D721Med (cell line): Measurements from ENCODE around the gene MYZAP.
A peak's percentile ranks its signal among the peaks of the same experiment; 100 is the strongest.

Source experiments
- DNase-seq: peaks from one replicate; pipeline ENCODE4 v3.0.0; 2011; ENCODE audit warnings: low spot score; ENCODE audit not compliant: insufficient read length
- FAIRE-seq: peaks from 2 replicates; lab custom pipeline; 2011; peaks lifted over from hg19 to GRCh38; lab: Jason Lieb, UNC
- TF ChIP-seq, protein P1 (sequence below): IDR thresholded peaks from 2 replicates; pipeline ENCODE4 v1.5.1; 2012; ENCODE audit warnings: mild to moderate bottlenecking, control low read depth; ENCODE audit not compliant: insufficient read depth; ENCODE audit errors: missing control alignments

Gene MYZAP

DNA sequence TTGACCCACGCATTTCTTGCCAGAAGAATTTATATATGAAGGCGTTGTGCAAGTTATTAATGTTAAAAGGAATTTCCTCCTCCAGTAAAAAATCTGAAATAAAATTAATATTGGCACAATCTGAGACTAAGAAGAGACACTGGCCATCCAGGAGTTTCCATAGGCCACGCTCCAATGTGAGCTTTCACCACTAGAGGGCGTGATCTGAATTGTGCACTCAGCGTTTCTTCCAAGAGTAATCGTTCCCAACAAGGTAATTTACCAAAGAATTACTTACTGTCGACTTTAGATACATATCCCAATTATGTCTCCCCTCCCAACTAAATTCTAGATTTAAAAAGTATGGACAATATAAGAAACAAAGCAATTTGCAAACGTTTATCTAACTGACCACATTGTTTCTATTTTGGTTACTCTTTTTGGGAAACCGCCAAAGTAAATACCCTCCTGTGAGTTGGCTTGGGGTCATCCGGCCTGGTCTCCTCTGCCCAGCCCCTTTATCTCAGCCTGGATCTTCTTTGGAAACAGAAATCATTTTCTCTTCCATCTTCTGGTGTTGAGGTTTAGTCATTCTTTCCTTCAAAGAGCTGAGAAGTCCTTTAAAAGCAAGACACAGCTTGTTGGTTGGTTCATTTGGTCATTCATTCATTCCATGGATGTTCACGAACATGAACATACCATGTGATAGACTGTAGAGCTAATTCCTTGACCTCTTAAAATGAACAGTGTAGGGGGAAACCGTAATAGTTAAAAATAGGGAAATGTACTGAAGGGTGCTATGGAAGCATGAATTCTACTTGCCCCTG lies 141.0 kb downstream of the MYZAP start:
- FAIRE-seq (no peak), DNase-seq (no peak)
- TF ChIP-seq, protein P1, sequence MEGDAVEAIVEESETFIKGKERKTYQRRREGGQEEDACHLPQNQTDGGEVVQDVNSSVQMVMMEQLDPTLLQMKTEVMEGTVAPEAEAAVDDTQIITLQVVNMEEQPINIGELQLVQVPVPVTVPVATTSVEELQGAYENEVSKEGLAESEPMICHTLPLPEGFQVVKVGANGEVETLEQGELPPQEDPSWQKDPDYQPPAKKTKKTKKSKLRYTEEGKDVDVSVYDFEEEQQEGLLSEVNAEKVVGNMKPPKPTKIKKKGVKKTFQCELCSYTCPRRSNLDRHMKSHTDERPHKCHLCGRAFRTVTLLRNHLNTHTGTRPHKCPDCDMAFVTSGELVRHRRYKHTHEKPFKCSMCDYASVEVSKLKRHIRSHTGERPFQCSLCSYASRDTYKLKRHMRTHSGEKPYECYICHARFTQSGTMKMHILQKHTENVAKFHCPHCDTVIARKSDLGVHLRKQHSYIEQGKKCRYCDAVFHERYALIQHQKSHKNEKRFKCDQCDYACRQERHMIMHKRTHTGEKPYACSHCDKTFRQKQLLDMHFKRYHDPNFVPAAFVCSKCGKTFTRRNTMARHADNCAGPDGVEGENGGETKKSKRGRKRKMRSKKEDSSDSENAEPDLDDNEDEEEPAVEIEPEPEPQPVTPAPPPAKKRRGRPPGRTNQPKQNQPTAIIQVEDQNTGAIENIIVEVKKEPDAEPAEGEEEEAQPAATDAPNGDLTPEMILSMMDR, result peak; percentile 85

- DNase-seq, result no peak
- FAIRE-seq, result no peak
- TF ChIP-seq, protein P1, result no peak
These were observed 143.2 kb downstream of the MYZAP start for GRCh38 chr15:57734860-57735259.
